ENCODE results near the gene FARSB. TPM values are rescaled to one million over a fixed set of nuclear protein-coding genes. Genes with fewer than 3 reads are reported as not detected.
A peak's percentile ranks its signal among the peaks of the same experiment; 100 is the strongest.

Gene FARSB
- total RNA-seq, 1 experiment from 2014 or later: 72.1 TPM

- no peaks in the 10 kb centered on the region for H3K27me3 ChIP-seq (replicated peaks; ENCODE audit: insufficient read depth, low read depth, low read length, poor library complexity)
- H3K4me3 ChIP-seq (ENCODE audit: low read depth, low read length, poor library complexity, severe bottlenecking): no peak overlapping the region
- intact Hi-C loops (cut with micrococcal nuclease; ENCODE audit: unreplicated experiment): no loop called here
- H3K36me3 ChIP-seq (ENCODE audit: insufficient read depth, low read length, poor library complexity, severe bottlenecking): no peaks in the 10 kb centered on the region
- H3K9me3 ChIP-seq (ENCODE audit: low read depth, low read length, poor library complexity, severe bottlenecking): no peaks in the 10 kb centered on the region
- no peaks in the 10 kb centered on the region for H3K4me1 ChIP-seq (ENCODE audit: insufficient read depth, low read length, poor library complexity, severe bottlenecking)
- BruUV-seq (replicated peaks): no TSS peak
- peak; percentile 41 for DNase-seq (ENCODE audit: low spot score)
- TF ChIP-seq CTCF (conservative IDR thresholded peaks at IDR 0.05; ENCODE audit: low read depth, low read length) (no peak), EZH2 (IDR thresholded peaks at IDR 0.05; ENCODE audit: borderline replicate concordance, low read depth, low read length, poor library complexity, severe bottlenecking) (no peak)
- ChIA-PET POLR2A (ENCODE audit: low non-redundant PET) (no interaction called here), CTCF (interaction anchor here (1.0 kb wide), 1 partner anchor 231 kb away, joined by 3 read pairs; no protein-coding TSS in a partner anchor)
- no peak overlapping the region for H3K27ac ChIP-seq (ENCODE audit: low read depth, low read length, poor library complexity, severe bottlenecking)
These were observed 106.9 kb downstream of the FARSB start for GRCh38 chr2:222548992-222549391.

- TF ChIP-seq EZH2 (IDR thresholded peaks at IDR 0.05; ENCODE audit: borderline replicate concordance, low read depth, low read length, poor library complexity, severe bottlenecking): no peak
- no peak for TF ChIP-seq CTCF (conservative IDR thresholded peaks at IDR 0.05; ENCODE audit: low read depth, low read length)
- Histone ChIP-seq H3K36me3 (ENCODE audit: insufficient read depth, low read length, poor library complexity, severe bottlenecking) (no peaks in the 10 kb centered on the region), H3K4me1 (ENCODE audit: insufficient read depth, low read length, poor library complexity, severe bottlenecking) (no peaks in the 10 kb centered on the region), H3K9me3 (ENCODE audit: low read depth, low read length, poor library complexity, severe bottlenecking) (no peaks in the 10 kb centered on the region), H3K27me3 (replicated peaks; ENCODE audit: insufficient read depth, low read depth, low read length, poor library complexity) (no peaks in the 10 kb centered on the region), H3K27ac (ENCODE audit: low read depth, low read length, poor library complexity, severe bottlenecking) (no peak overlapping the region), H3K4me3 (ENCODE audit: low read depth, low read length, poor library complexity, severe bottlenecking) (no peak overlapping the region)
- POLR2A ChIA-PET (ENCODE audit: low non-redundant PET): interaction anchor here (0.6 kb wide), 1 partner anchor 449 kb away, joined by 4 read pairs; no protein-coding TSS in a partner anchor
- intact Hi-C loops (cut with micrococcal nuclease; ENCODE audit: unreplicated experiment): no loop called here
- CTCF ChIA-PET: interaction anchor here (0.6 kb wide), 1 partner anchor 492 kb away, joined by 3 read pairs; no protein-coding TSS in a partner anchor
- BruUV-seq (replicated peaks): no TSS peak
- DNase-seq (ENCODE audit: low spot score): no peak
These were observed 108.8 kb downstream of the FARSB start for GRCh38 chr2:222547083-222547482.

- no peak overlapping the region for H3K4me3 ChIP-seq (ENCODE audit: low read depth, low read length, poor library complexity, severe bottlenecking)
- no peaks in the 10 kb centered on the region for H3K36me3 ChIP-seq (ENCODE audit: insufficient read depth, low read length, poor library complexity, severe bottlenecking)
- no peaks in the 10 kb centered on the region for H3K4me1 ChIP-seq (ENCODE audit: insufficient read depth, low read length, poor library complexity, severe bottlenecking)
- POLR2A ChIA-PET (ENCODE audit: low non-redundant PET): no interaction called here
- TF ChIP-seq EZH2 (IDR thresholded peaks at IDR 0.05; ENCODE audit: borderline replicate concordance, low read depth, low read length, poor library complexity, severe bottlenecking) (no peak), CTCF (conservative IDR thresholded peaks at IDR 0.05; ENCODE audit: low read depth, low read length) (no peak)
- H3K27ac ChIP-seq (ENCODE audit: low read depth, low read length, poor library complexity, severe bottlenecking): no peak overlapping the region
- no TSS peak for BruUV-seq (replicated peaks)
- intact Hi-C loops (cut with micrococcal nuclease; ENCODE audit: unreplicated experiment): no loop called here
- no peaks in the 10 kb centered on the region for H3K9me3 ChIP-seq (ENCODE audit: low read depth, low read length, poor library complexity, severe bottlenecking)
- H3K27me3 ChIP-seq (replicated peaks; ENCODE audit: insufficient read depth, low read depth, low read length, poor library complexity): no peaks in the 10 kb centered on the region
- no peak for DNase-seq (ENCODE audit: low spot score)
- CTCF ChIA-PET: interaction anchor here (0.6 kb wide), 1 partner anchor 491 kb away, joined by 3 read pairs; no protein-coding TSS in a partner anchor
These were observed 109.8 kb downstream of the FARSB start for GRCh38 chr2:222545823-222546795.
